ENCODE results near the gene KLHL5.

KLHL5 gene

DNA sequence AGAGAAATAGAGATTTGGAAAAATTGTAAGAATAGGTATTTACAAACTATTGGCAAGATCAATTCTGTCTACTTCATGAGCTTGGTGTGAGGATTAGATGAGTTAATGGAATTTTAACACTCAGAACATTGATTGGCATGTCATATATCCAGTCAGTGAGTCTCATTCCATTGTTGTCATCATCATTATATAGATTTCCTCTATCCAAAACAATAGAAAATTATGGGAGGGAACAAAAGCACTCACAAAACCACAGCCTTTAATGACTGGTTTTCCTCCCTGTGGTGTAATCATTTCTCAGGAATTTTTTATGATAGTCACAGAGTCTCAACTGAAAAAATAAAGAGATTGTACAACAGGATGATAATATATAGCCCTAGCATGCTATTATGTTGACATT, 21.1 kb downstream of the KLHL5 start:
- H3K4me3 ChIP-seq (ENCODE audit: low read depth in 1 of 2, low read length in 2 of 2): no peak overlapping the region
- no peaks in the 10 kb centered on the region for H3K27me3 ChIP-seq (ENCODE audit: insufficient read depth, low read length, poor library complexity)

DNA sequence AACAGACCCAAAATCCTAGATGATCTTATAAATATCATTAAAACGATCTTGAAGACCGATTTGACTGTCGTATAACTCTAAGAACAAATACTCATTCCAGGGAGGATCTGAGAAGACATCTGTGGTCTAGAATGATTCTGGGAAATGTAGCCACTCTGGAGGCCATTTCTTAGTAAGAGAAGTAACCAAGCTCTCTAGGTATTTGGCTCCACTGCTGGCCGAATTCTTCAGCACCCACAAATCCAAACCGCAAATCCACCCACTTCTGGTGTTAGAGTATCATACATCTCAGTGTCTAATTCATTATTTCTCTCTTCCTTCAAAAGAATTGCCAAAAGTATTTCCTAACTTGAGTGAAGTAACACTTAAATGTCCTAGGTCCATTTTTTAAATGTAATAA, 23.9 kb downstream of the KLHL5 start:
- H3K4me2 ChIP-seq (ENCODE audit: insufficient read depth, low read length): no peak overlapping the region
- H3K79me2 ChIP-seq (ENCODE audit: insufficient read depth, low read length): no peaks in the 10 kb centered on the region
- no peaks in the 10 kb centered on the region for H4K20me1 ChIP-seq (ENCODE audit: insufficient read depth, low read length)
- H3K4me1 ChIP-seq (ENCODE audit: insufficient read depth, low read length): no peaks in the 10 kb centered on the region
- H3K9me3 ChIP-seq (ENCODE audit: insufficient read depth, low read length, severe bottlenecking): no peaks in the 10 kb centered on the region
- H3K27ac ChIP-seq (ENCODE audit: low read length): no peak overlapping the region
- ATAC-seq (ENCODE audit: insufficient read depth, low read depth): no peak
- H3K4me3 ChIP-seq (ENCODE audit: low read depth in 1 of 2, low read length in 2 of 2): no peak overlapping the region
- no peak overlapping the region for H3K9ac ChIP-seq (ENCODE audit: low read depth, low read length)
- H3K36me3 ChIP-seq (ENCODE audit: insufficient read depth, low read length): peaks cover 18% of the 10 kb centered on the region
- no peak overlapping the region for H2AFZ ChIP-seq (ENCODE audit: low read depth, low read length)
- no peaks in the 10 kb centered on the region for H3K27me3 ChIP-seq (ENCODE audit: insufficient read depth, low read length, poor library complexity)
- TF ChIP-seq EZH2 (IDR thresholded peaks at IDR 0.05; ENCODE audit: borderline replicate concordance, low read depth, low read length, severe bottlenecking): no peak
- TF ChIP-seq, protein P1, sequence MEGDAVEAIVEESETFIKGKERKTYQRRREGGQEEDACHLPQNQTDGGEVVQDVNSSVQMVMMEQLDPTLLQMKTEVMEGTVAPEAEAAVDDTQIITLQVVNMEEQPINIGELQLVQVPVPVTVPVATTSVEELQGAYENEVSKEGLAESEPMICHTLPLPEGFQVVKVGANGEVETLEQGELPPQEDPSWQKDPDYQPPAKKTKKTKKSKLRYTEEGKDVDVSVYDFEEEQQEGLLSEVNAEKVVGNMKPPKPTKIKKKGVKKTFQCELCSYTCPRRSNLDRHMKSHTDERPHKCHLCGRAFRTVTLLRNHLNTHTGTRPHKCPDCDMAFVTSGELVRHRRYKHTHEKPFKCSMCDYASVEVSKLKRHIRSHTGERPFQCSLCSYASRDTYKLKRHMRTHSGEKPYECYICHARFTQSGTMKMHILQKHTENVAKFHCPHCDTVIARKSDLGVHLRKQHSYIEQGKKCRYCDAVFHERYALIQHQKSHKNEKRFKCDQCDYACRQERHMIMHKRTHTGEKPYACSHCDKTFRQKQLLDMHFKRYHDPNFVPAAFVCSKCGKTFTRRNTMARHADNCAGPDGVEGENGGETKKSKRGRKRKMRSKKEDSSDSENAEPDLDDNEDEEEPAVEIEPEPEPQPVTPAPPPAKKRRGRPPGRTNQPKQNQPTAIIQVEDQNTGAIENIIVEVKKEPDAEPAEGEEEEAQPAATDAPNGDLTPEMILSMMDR (IDR thresholded peaks at IDR 0.05; ENCODE audit: borderline replicate concordance, extremely low read depth, low read length, poor library complexity, severe bottlenecking): no peak
- no peak for DNase-seq

More for the DNA sequence above, 21.1 kb downstream of the KLHL5 start:
- Histone ChIP-seq H3K27ac (ENCODE audit: low read length) (no peak overlapping the region), H2AFZ (ENCODE audit: low read depth, low read length) (no peak overlapping the region), H3K4me2 (ENCODE audit: insufficient read depth, low read length) (no peak overlapping the region), H4K20me1 (ENCODE audit: insufficient read depth, low read length) (no peaks in the 10 kb centered on the region), H3K9me3 (ENCODE audit: insufficient read depth, low read length, severe bottlenecking) (no peaks in the 10 kb centered on the region), H3K9ac (ENCODE audit: low read depth, low read length) (no peak overlapping the region), H3K4me1 (ENCODE audit: insufficient read depth, low read length) (no peaks in the 10 kb centered on the region), H3K79me2 (ENCODE audit: insufficient read depth, low read length) (no peaks in the 10 kb centered on the region), H3K36me3 (ENCODE audit: insufficient read depth, low read length) (peaks cover 18% of the 10 kb centered on the region)
- ATAC-seq (ENCODE audit: insufficient read depth, low read depth) (no peak), DNase-seq (no peak)
- no peak for TF ChIP-seq EZH2 (IDR thresholded peaks at IDR 0.05; ENCODE audit: borderline replicate concordance, low read depth, low read length, severe bottlenecking)
- TF ChIP-seq, protein P1 (IDR thresholded peaks at IDR 0.05; ENCODE audit: borderline replicate concordance, extremely low read depth, low read length, poor library complexity, severe bottlenecking): no peak

DNA sequence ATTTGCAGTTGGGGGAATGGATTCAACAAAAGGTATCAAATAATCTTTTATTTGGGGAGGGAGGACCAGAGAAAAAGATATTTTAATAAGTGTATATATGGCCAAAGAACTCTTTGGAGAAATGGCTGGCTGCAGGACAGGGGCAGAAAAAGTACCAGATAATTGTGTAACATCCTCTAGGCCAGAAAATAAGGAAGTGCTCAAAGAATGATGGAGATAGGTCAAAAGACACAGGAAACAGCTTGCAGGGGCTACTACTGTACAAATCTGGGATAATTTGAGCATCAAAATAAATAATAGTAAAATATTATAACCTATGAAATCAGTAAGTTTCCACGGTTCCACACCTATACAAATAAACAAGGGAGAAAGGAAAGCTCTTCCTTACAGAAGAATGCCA, 34.8 kb downstream of the KLHL5 start:
- H3K36me3 ChIP-seq (ENCODE audit: insufficient read depth, low read length): peaks cover 5% of the 10 kb centered on the region; the same call in 1 of the 2 replicates
- H3K4me3 ChIP-seq (ENCODE audit: low read depth in 1 of 2, low read length in 2 of 2): no peak overlapping the region
- no peak overlapping the region for H3K27ac ChIP-seq (ENCODE audit: low read length)
- H3K4me1 ChIP-seq (ENCODE audit: insufficient read depth, low read length): no peaks in the 10 kb centered on the region
- no peak for TF ChIP-seq EZH2 (IDR thresholded peaks at IDR 0.05; ENCODE audit: borderline replicate concordance, low read depth, low read length, severe bottlenecking)
- TF ChIP-seq, protein P1 (IDR thresholded peaks at IDR 0.05; ENCODE audit: borderline replicate concordance, extremely low read depth, low read length, poor library complexity, severe bottlenecking): no peak
- no peaks in the 10 kb centered on the region for H4K20me1 ChIP-seq (ENCODE audit: insufficient read depth, low read length)
- no peaks in the 10 kb centered on the region for H3K9me3 ChIP-seq (ENCODE audit: insufficient read depth, low read length, severe bottlenecking)
- H3K9ac ChIP-seq (ENCODE audit: low read depth, low read length): no peak overlapping the region
- ATAC-seq (ENCODE audit: insufficient read depth, low read depth): no peak
- H3K4me2 ChIP-seq (ENCODE audit: insufficient read depth, low read length): no peak overlapping the region
- H3K27me3 ChIP-seq (ENCODE audit: insufficient read depth, low read length, poor library complexity): no peaks in the 10 kb centered on the region
- no peaks in the 10 kb centered on the region for H3K79me2 ChIP-seq (ENCODE audit: insufficient read depth, low read length)
- no peak overlapping the region for H2AFZ ChIP-seq (ENCODE audit: low read depth, low read length)
- no peak for DNase-seq

DNA sequence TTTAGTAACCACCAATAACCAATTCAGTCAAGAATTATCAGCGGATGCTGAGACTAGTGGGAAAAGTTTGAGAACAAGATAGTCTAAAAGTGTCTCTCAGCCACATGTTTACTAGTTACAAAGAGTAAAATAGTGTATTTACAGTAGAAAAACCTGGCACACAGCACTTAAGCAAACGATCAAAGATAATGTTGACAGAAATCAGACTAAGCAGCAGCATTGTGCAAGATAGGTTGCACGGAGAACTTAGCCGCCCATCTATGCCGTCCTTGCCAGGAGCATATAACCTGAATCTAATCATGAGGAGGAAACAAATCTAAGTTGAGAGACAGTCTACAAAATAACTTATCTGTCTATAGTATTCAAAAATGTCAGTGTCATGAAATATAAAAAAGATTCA, 35.3 kb downstream of the KLHL5 start:
- Histone ChIP-seq H2AFZ (ENCODE audit: low read depth, low read length) (no peak overlapping the region), H3K36me3 (ENCODE audit: insufficient read depth, low read length) (peaks cover 5% of the 10 kb centered on the region; the same call in 1 of the 2 replicates), H3K9me3 (ENCODE audit: insufficient read depth, low read length, severe bottlenecking) (no peaks in the 10 kb centered on the region), H3K27ac (ENCODE audit: low read length) (no peak overlapping the region), H3K4me3 (ENCODE audit: low read depth in 1 of 2, low read length in 2 of 2) (no peak overlapping the region), H3K4me2 (ENCODE audit: insufficient read depth, low read length) (no peak overlapping the region), H4K20me1 (ENCODE audit: insufficient read depth, low read length) (no peaks in the 10 kb centered on the region), H3K9ac (ENCODE audit: low read depth, low read length) (no peak overlapping the region), H3K4me1 (ENCODE audit: insufficient read depth, low read length) (no peaks in the 10 kb centered on the region), H3K79me2 (ENCODE audit: insufficient read depth, low read length) (no peaks in the 10 kb centered on the region), H3K27me3 (ENCODE audit: insufficient read depth, low read length, poor library complexity) (no peaks in the 10 kb centered on the region)
- no peak for ATAC-seq (ENCODE audit: insufficient read depth, low read depth)
- TF ChIP-seq, protein P1 (IDR thresholded peaks at IDR 0.05; ENCODE audit: borderline replicate concordance, extremely low read depth, low read length, poor library complexity, severe bottlenecking): no peak
- no peak for TF ChIP-seq EZH2 (IDR thresholded peaks at IDR 0.05; ENCODE audit: borderline replicate concordance, low read depth, low read length, severe bottlenecking)
- DNase-seq: no peak

All from DND-41 (cell line).